SK-N-SH (cell line): ENCODE measurements around the gene MOV10L1.

Experiments
- CTCF ChIP-seq: fragments of 200-600 bp; sonication (generic); IDR thresholded peaks from 2 replicates; pipeline ENCODE4 v1.6.1; 2017; ENCODE audit warnings: antibody characterized with exemption, mild to moderate bottlenecking, moderate library complexity
- EP300 ChIP-seq, 2 experiments: IDR thresholded peaks; 2 replicates each; pipeline versions ENCODE4 v1.4.0 to v1.6.1; 2012; ENCODE audit warnings: borderline replicate concordance in 1 of 2, low read depth in 1 of 2, low read length in 1 of 2
- SIN3A ChIP-seq: IDR thresholded peaks from 2 replicates; pipeline ENCODE4 v1.6.1; 2012; ENCODE audit warnings: low read depth, mild to moderate bottlenecking, low read length, moderate library complexity, borderline replicate concordance
- TF ChIP-seq, protein P1 (sequence below): IDR thresholded peaks from 2 replicates; pipeline ENCODE4 v1.4.0; 2012; ENCODE audit warnings: low read depth, borderline replicate concordance

GRCh38 chr22:50173311-50173982 is 83.6 kb downstream of the MOV10L1 start:
- TF ChIP-seq SIN3A = no peak
- no peak for TF ChIP-seq CTCF
- TF ChIP-seq, protein P1, sequence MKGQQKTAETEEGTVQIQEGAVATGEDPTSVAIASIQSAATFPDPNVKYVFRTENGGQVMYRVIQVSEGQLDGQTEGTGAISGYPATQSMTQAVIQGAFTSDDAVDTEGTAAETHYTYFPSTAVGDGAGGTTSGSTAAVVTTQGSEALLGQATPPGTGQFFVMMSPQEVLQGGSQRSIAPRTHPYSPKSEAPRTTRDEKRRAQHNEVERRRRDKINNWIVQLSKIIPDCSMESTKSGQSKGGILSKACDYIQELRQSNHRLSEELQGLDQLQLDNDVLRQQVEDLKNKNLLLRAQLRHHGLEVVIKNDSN = no peak
- no peak for TF ChIP-seq EP300 (IDR thresholded peaks at IDR 0.05; ENCODE audit: borderline replicate concordance in 1 of 2, low read depth in 1 of 2, low read length in 1 of 2)
